HUES48 (cell line): Measurements from ENCODE around the gene NME3.

Experiments
- H3K27ac ChIP-seq: one replicate; pipeline ENCODE4 v1.7.0; 2013; ENCODE audit warnings: low read depth, low read length, inconsistent platforms
- H3K27me3 ChIP-seq: 2 replicates; pipeline ENCODE4 v1.6.1; 2013; ENCODE audit warnings: mild to moderate bottlenecking, low read length; ENCODE audit not compliant: control insufficient read depth, insufficient read depth
- H3K36me3 ChIP-seq: 2 replicates; pipeline ENCODE4 v1.6.1; 2013; ENCODE audit warnings: low read length; ENCODE audit not compliant: control insufficient read depth, insufficient read depth
- H3K4me1 ChIP-seq: 2 replicates; pipeline ENCODE4 v1.6.1; 2013; ENCODE audit warnings: mild to moderate bottlenecking, low read length; ENCODE audit not compliant: control insufficient read depth, insufficient read depth
- H3K4me3 ChIP-seq: 2 replicates; pipeline ENCODE4 v1.5.1; 2013; ENCODE audit warnings: mild to moderate bottlenecking, low read depth, low read length
- H3K9ac ChIP-seq: 2 replicates; pipeline ENCODE4 v1.6.1; 2013; ENCODE audit warnings: mild to moderate bottlenecking, low read depth, low read length, moderate library complexity
- H3K9me3 ChIP-seq: 2 replicates; pipeline ENCODE4 v1.6.1; 2013; ENCODE audit warnings: low read length; ENCODE audit not compliant: control insufficient read depth, insufficient read depth

Gene NME3

GRCh38 chr16:1787322-1788094 is 16.2 kb upstream of the NME3 start:
- no peak overlapping the region for H3K4me3 ChIP-seq
- H3K36me3 ChIP-seq, result peaks cover 18% of the 10 kb centered on the region
- no peaks in the 10 kb centered on the region for H3K4me1 ChIP-seq
- no peaks in the 10 kb centered on the region for H3K27me3 ChIP-seq
- no peak overlapping the region for H3K9ac ChIP-seq
- no peaks in the 10 kb centered on the region for H3K9me3 ChIP-seq
- no peak overlapping the region for H3K27ac ChIP-seq

GRCh38 chr16:1787056-1787321 is 15.6 kb upstream of the NME3 start:
- H3K4me1 ChIP-seq, result no peaks in the 10 kb centered on the region
- H3K4me3 ChIP-seq, result no peak overlapping the region
- H3K36me3 ChIP-seq, result peaks cover 18% of the 10 kb centered on the region
- no peaks in the 10 kb centered on the region for H3K9me3 ChIP-seq
- no peak overlapping the region for H3K27ac ChIP-seq
- no peaks in the 10 kb centered on the region for H3K27me3 ChIP-seq
- no peak overlapping the region for H3K9ac ChIP-seq

GRCh38 chr16:1786242-1787055 is 15.1 kb upstream of the NME3 start:
- Histone ChIP-seq H3K9ac (no peak overlapping the region), H3K27ac (no peak overlapping the region), H3K36me3 (peaks cover 18% of the 10 kb centered on the region), H3K4me1 (peaks cover 2% of the 10 kb centered on the region; the same call in 1 of the 2 replicates), H3K27me3 (no peaks in the 10 kb centered on the region), H3K4me3 (no peak overlapping the region), H3K9me3 (no peaks in the 10 kb centered on the region)

GRCh38 chr16:1785846-1786170 is 14.5 kb upstream of the NME3 start:
- Histone ChIP-seq H3K36me3 (peaks cover 21% of the 10 kb centered on the region), H3K27ac (no peak overlapping the region), H3K4me3 (no peak overlapping the region), H3K9ac (no peak overlapping the region), H3K27me3 (no peaks in the 10 kb centered on the region), H3K4me1 (peaks cover 4% of the 10 kb centered on the region; the same call in 1 of the 2 replicates), H3K9me3 (no peaks in the 10 kb centered on the region)

- Histone ChIP-seq H3K27me3 (no peaks in the 10 kb centered on the region), H3K9me3 (no peaks in the 10 kb centered on the region), H3K9ac (no peak overlapping the region), H3K36me3 (peaks cover 25% of the 10 kb centered on the region), H3K4me3 (no peak overlapping the region), H3K4me1 (peaks cover 4% of the 10 kb centered on the region; the same call in 1 of the 2 replicates), H3K27ac (no peak overlapping the region)
These were observed 13.9 kb upstream of the NME3 start for GRCh38 chr16:1784977-1785845.

- no peaks in the 10 kb centered on the region for H3K9me3 ChIP-seq
- H3K27me3 ChIP-seq, result no peaks in the 10 kb centered on the region
- H3K4me3 ChIP-seq, result peak within 1 kb of the TSS; percentile 79
- H3K36me3 ChIP-seq, result peaks cover 17% of the 10 kb centered on the region
- H3K27ac ChIP-seq, result peak within 1 kb of the TSS; percentile 77
- peak within 1 kb of the TSS; percentile 65 for H3K9ac ChIP-seq
- peaks cover 4% of the 10 kb centered on the region; the same call in 1 of the 2 replicates for H3K4me1 ChIP-seq
These were observed 11.3 kb upstream of the NME3 start, which contains the start of the genes NUBP2 and SPSB3 for GRCh38 chr16:1782408-1783264. Gene NUBP2, plus strand, starts transcription at chr16:1782960. Its CDS starts 61 bp downstream, at chr16:1783021. Gene SPSB3, minus strand, starts transcription at chr16:1782571. Its CDS starts 1,088 bp downstream, at chr16:1781483.

GRCh38 chr16:1781758-1782407 is 10.5 kb upstream of the NME3 start:
- Histone ChIP-seq H3K4me3 (peak overlapping the region; percentile 79), H3K9ac (peak overlapping the region; percentile 65; the same call in 1 of the 2 replicates), H3K27me3 (no peaks in the 10 kb centered on the region), H3K4me1 (peaks cover 4% of the 10 kb centered on the region; the same call in 1 of the 2 replicates), H3K27ac (peak overlapping the region; percentile 77), H3K9me3 (no peaks in the 10 kb centered on the region), H3K36me3 (peaks cover 20% of the 10 kb centered on the region)

- no peaks in the 10 kb centered on the region for H3K9me3 ChIP-seq
- peaks cover 4% of the 10 kb centered on the region; the same call in 1 of the 2 replicates for H3K4me1 ChIP-seq
- peak overlapping the region; percentile 65; the same call in 1 of the 2 replicates for H3K9ac ChIP-seq
- peaks cover 24% of the 10 kb centered on the region; the same call in 1 of the 2 replicates for H3K36me3 ChIP-seq
- H3K4me3 ChIP-seq, result peak overlapping the region; percentile 79
- no peaks in the 10 kb centered on the region for H3K27me3 ChIP-seq
- peak overlapping the region; percentile 77 for H3K27ac ChIP-seq
These were observed 9.9 kb upstream of the NME3 start for GRCh38 chr16:1781254-1781653.

- peaks cover 28% of the 10 kb centered on the region for H3K36me3 ChIP-seq
- H3K9ac ChIP-seq, result no peak overlapping the region
- H3K4me3 ChIP-seq, result peak overlapping the region; percentile 79; the same call in 1 of the 2 replicates
- peaks cover 4% of the 10 kb centered on the region; the same call in 1 of the 2 replicates for H3K4me1 ChIP-seq
- H3K9me3 ChIP-seq, result no peaks in the 10 kb centered on the region
- H3K27me3 ChIP-seq, result no peaks in the 10 kb centered on the region
- H3K27ac ChIP-seq, result no peak overlapping the region
These were observed 9.3 kb upstream of the NME3 start for GRCh38 chr16:1780677-1781072.
